Sciatic nerve (tissue), 2 donors: ENCODE results near the gene FANCC. TPM values are rescaled to one million over a fixed set of nuclear protein-coding genes. Genes with fewer than 3 reads are reported as not detected.

Experiments used
- ATAC-seq: fragments of 200-7000 bp; cut with Tn5 transposase; one replicate; pipeline ENCODE4 v1.9.1; 2020; ENCODE audit warnings: mild to moderate bottlenecking, moderate library complexity
- DNase-seq: peaks from one replicate; pipeline ENCODE4 v3.0.0-alpha.2; 2020; ENCODE audit warnings: low spot score
- intact Hi-C: fragments of 100-400 bp; cut with DNase I; formaldehyde crosslinking; loops from one replicate; pipeline ENCODE4 v1.14.2; 2022
- total RNA-seq: library from RNA; stranded (reverse); fragmentation: NEBNext Ultra II Directional; extraction: Animal tissue kit (Norgen Biotek cat#: 25700); gene quantifications from one replicate; pipeline ENCODE4 v1.2.1, GENCODE V29; 2021
- donor health status: DM: no; HTN: no; CAD: no.
- donor health status: DM: no; HTN: no; CAD: no.

Gene FANCC
- total RNA-seq, 1 donor from 2014 or later, result 13.6 TPM

GRCh38 chr9:95134457-95134881, 183.0 kb downstream of the FANCC start:
- ATAC-seq (no peak), DNase-seq (no peak)
- intact Hi-C loops, result no loop called here

GRCh38 chr9:95133325-95133705, 184.2 kb downstream of the FANCC start:
- DNase-seq, result no peak
- intact Hi-C loops, result no loop called here

GRCh38 chr9:95132366-95133324, 184.9 kb downstream of the FANCC start:
- DNase-seq, result no peak
- ATAC-seq, result peak; percentile 23
- intact Hi-C loops, result no loop called here

More at GRCh38 chr9:95133325-95133705, 184.2 kb downstream of the FANCC start:
- ATAC-seq, result no peak

GRCh38 chr9:95131023-95131943, 186.2 kb downstream of the FANCC start:
- ATAC-seq, result peak; percentile 71
- intact Hi-C loops, result no loop called here
- peak; percentile 88 for DNase-seq

- DNase-seq, result no peak
- ATAC-seq, result no peak
- intact Hi-C loops, result no loop called here
Measured at GRCh38 chr9:95130484-95130883, 187.0 kb downstream of the FANCC start.

GRCh38 chr9:95129476-95130291, 187.8 kb downstream of the FANCC start:
- intact Hi-C loops, result loop anchor here (5.0 kb wide), 1 partner anchor 447 kb away; no protein-coding TSS in a partner anchor
- ATAC-seq (no peak), DNase-seq (no peak)

- intact Hi-C loops, result loop anchor here (5.0 kb wide), 1 partner anchor 446 kb away; no protein-coding TSS in a partner anchor
- no peak for ATAC-seq
- DNase-seq, result no peak
Measured at GRCh38 chr9:95128177-95128524, 189.4 kb downstream of the FANCC start.

GRCh38 chr9:95127249-95128176, 190.0 kb downstream of the FANCC start:
- peak; percentile 94 for DNase-seq
- ATAC-seq, result peak; percentile 90
- intact Hi-C loops, result loop anchor here (5.0 kb wide), 1 partner anchor 445 kb away; no protein-coding TSS in a partner anchor

GRCh38 chr9:95126739-95127138, 190.8 kb downstream of the FANCC start:
- intact Hi-C loops, result loop anchor here (5.0 kb wide), 1 partner anchor 444 kb away; no protein-coding TSS in a partner anchor
- DNase-seq (no peak), ATAC-seq (no peak)

GRCh38 chr9:95125652-95126051, 191.9 kb downstream of the FANCC start:
- DNase-seq, result no peak
- ATAC-seq, result no peak
- intact Hi-C loops, result loop anchor here (5.0 kb wide), 1 partner anchor 443 kb away; no protein-coding TSS in a partner anchor

- DNase-seq (no peak), ATAC-seq (no peak)
- intact Hi-C loops, result loop anchor here (5.0 kb wide), 2 partner anchors 47 to 442 kb away; no protein-coding TSS in a partner anchor
Measured at GRCh38 chr9:95124582-95125367, 192.7 kb downstream of the FANCC start.

- intact Hi-C loops, result loop anchor here (5.0 kb wide), 1 partner anchor 44 kb away; no protein-coding TSS in a partner anchor
- no peak for ATAC-seq
- DNase-seq, result no peak
Measured at GRCh38 chr9:95120781-95121370, 196.6 kb downstream of the FANCC start.

- ATAC-seq (no peak), DNase-seq (no peak)
- intact Hi-C loops, result no loop called here
Measured at GRCh38 chr9:95118596-95118995, 198.9 kb downstream of the FANCC start.

GRCh38 chr9:95116808-95117204, 200.7 kb downstream of the FANCC start:
- peak; percentile 45 for ATAC-seq
- no peak for DNase-seq
- intact Hi-C loops, result no loop called here

GRCh38 chr9:95116002-95116807, 201.3 kb downstream of the FANCC start:
- intact Hi-C loops, result no loop called here
- ATAC-seq, result peak; percentile 18
- no peak for DNase-seq
